Measurements from ENCODE around the gene GPR152. TPM values are rescaled to one million over a fixed set of nuclear protein-coding genes. Genes with fewer than 3 reads are reported as not detected.

GPR152 gene
- total and polyA plus RNA-seq, 12 donors: not detected

GRCh38 chr11:67435031-67435726, 17.4 kb downstream of the GPR152 start:
- ATAC-seq (no peak), DNase-seq (no peak)
- intact Hi-C loops (cut with DNase I): no loop called here
- no peaks in the 10 kb centered on the region for H3K9me3 ChIP-seq
- no peaks in the 10 kb centered on the region for H3K27me3 ChIP-seq
- H3K27ac ChIP-seq: peak overlapping the region in 3 of 10 donors; percentile 4 to 93 (median 53)
- TF ChIP-seq, protein P1, sequence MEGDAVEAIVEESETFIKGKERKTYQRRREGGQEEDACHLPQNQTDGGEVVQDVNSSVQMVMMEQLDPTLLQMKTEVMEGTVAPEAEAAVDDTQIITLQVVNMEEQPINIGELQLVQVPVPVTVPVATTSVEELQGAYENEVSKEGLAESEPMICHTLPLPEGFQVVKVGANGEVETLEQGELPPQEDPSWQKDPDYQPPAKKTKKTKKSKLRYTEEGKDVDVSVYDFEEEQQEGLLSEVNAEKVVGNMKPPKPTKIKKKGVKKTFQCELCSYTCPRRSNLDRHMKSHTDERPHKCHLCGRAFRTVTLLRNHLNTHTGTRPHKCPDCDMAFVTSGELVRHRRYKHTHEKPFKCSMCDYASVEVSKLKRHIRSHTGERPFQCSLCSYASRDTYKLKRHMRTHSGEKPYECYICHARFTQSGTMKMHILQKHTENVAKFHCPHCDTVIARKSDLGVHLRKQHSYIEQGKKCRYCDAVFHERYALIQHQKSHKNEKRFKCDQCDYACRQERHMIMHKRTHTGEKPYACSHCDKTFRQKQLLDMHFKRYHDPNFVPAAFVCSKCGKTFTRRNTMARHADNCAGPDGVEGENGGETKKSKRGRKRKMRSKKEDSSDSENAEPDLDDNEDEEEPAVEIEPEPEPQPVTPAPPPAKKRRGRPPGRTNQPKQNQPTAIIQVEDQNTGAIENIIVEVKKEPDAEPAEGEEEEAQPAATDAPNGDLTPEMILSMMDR (IDR thresholded peaks at IDR 0.05): no peak
- peaks cover 0 to 36% (median 20%) of the 10 kb centered on the region in 9 donors for H3K4me1 ChIP-seq
- WGBS, 2 donors: 87 to 88% methylated on average over 23 to 26 of the region's 26 CpGs
- peaks cover 0 to 92% (median 28%) of the 10 kb centered on the region in 9 donors for H3K36me3 ChIP-seq
- peak overlapping the region in 1 of 10 donors; percentile 59 for H3K4me3 ChIP-seq

DNA sequence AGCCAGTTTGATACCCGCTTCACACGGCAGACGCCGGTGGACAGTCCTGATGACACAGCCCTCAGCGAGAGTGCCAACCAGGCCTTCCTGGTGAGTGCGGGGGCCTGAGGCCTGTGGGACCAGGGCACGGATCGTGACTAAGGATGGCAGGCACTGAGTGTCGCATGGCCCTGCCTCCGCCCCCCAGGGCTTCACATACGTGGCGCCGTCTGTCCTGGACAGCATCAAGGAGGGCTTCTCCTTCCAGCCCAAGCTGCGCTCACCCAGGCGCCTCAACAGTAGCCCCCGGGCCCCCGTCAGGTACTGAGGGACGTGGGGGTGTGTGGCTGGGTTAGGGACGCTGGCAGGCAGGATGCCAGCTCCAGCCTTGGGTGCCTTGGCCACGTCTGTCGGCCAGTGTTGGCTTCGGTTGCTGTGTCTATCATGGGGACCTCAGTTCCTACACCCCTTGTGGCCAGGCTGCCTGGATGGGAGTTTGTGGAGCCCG, 18.1 kb downstream of the GPR152 start:
- peak overlapping the region in 1 of 10 donors; percentile 50 for H3K27ac ChIP-seq
- ATAC-seq (peak in 1 of 8 donors; percentile 3), DNase-seq (no peak)
- WGBS, 2 donors: 83 to 84% methylated on average over 23 of the region's 23 CpGs
- no peaks in the 10 kb centered on the region for H3K27me3 ChIP-seq
- peaks cover 0 to 92% (median 28%) of the 10 kb centered on the region in 9 donors for H3K36me3 ChIP-seq
- no peak overlapping the region for H3K4me3 ChIP-seq
- intact Hi-C loops (cut with DNase I): no loop called here
- TF ChIP-seq, protein P1 (IDR thresholded peaks at IDR 0.05): no peak
- H3K4me1 ChIP-seq: peaks cover 0 to 36% (median 21%) of the 10 kb centered on the region in 9 donors
- no peaks in the 10 kb centered on the region for H3K9me3 ChIP-seq

DNA sequence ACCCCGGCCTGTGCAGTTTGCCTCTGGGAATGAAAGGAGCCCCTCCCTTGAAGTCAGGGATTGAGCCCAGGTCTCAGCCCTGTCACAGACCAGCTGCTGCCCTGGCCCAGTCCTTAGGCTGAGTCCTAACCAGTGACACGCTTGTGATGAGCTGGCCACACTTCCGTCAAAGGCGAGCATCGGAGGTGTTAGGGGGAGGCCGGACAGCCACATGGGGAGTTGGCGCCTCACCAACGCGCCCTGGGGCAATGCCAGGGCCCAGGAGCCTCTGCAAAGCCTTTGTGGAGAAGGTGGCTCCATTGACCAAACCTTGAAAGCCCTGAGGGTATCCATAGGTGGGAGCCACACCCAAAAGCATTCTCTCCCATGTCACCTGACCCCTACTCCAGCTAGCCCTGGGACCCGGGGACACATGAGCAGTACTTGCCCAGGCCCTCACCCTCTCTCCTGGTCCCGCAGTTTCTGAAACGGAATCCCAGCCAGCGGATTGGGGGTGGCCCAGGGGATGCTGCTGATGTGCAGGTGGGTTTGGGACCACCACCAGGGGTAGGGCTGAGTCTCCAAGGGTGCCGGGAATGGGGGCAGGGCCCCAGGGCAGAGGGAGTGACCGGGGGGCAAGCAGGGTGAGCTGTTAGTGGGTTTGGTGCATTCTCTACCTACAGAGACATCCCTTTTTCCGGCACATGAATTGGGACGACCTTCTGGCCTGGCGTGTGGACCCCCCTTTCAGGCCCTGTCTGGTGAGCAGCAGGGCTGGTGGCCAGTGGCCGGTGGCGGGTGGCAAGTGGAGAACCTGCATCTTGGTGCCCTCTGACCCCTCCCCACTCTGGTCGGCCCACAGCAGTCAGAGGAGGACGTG, 18.8 kb downstream of the GPR152 start:
- 91 to 92% methylated on average over 22 of the region's 22 CpGs for WGBS, 2 donors
- Histone ChIP-seq H3K4me3 (no peak overlapping the region), H3K27me3 (no peaks in the 10 kb centered on the region), H3K27ac (peak overlapping the region in 1 of 10 donors; percentile 50), H3K4me1 (peaks cover 0 to 36% (median 22%) of the 10 kb centered on the region in 9 donors), H3K9me3 (no peaks in the 10 kb centered on the region), H3K36me3 (peaks cover 0 to 86% (median 28%) of the 10 kb centered on the region in 9 donors)
- ATAC-seq (no peak), DNase-seq (no peak)
- intact Hi-C loops (cut with DNase I): no loop called here
- TF ChIP-seq, protein P1 (IDR thresholded peaks at IDR 0.05): no peak

DNA sequence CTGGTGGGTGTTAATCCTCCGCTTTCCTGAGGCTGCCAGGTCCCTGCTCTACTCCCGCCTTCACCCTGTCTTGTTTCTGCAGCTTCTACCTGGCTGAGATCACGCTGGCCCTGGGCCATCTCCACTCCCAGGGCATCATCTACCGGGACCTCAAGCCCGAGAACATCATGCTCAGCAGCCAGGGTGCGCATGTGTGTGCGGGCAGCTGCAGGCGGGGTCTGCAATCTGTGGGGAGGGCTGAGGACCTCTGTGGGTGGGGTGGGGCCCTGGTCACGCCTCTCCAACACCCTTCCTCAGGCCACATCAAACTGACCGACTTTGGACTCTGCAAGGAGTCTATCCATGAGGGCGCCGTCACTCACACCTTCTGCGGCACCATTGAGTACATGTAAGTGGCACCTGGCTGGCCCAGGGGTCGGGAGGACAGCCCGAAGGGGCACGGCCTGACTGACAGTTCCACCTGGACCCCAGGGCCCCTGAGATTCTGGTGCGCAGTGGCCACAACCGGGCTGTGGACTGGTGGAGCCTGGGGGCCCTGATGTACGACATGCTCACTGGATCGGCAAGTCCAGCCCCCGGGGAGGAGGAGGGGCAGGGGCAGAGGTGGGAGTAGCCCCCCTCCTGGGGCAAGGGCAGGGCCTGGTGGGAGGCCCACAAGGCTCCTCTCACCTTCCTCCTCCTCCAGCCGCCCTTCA, 19.7 kb downstream of the GPR152 start:
- H3K9me3 ChIP-seq: no peaks in the 10 kb centered on the region
- ATAC-seq (no peak), DNase-seq (no peak)
- intact Hi-C loops (cut with DNase I): no loop called here
- peaks cover 0 to 37% (median 23%) of the 10 kb centered on the region in 9 donors for H3K4me1 ChIP-seq
- peaks cover 0 to 77% (median 27%) of the 10 kb centered on the region in 9 donors for H3K36me3 ChIP-seq
- H3K4me3 ChIP-seq: no peak overlapping the region
- TF ChIP-seq, protein P1 (IDR thresholded peaks at IDR 0.05): no peak
- H3K27me3 ChIP-seq: no peaks in the 10 kb centered on the region
- no peak overlapping the region for H3K27ac ChIP-seq
- 89 to 90% methylated on average over 22 of the region's 22 CpGs for WGBS, 2 donors
